ENCODE results near the gene UTP3.
A peak's percentile ranks its signal among the peaks of the same experiment; 100 is the strongest.
"Not testable (repeated sequence)": the region's sequence is repeated elsewhere in the genome, so short reads cannot be mapped to it uniquely, and the experiment has no call there.

UTP3 gene

DNA sequence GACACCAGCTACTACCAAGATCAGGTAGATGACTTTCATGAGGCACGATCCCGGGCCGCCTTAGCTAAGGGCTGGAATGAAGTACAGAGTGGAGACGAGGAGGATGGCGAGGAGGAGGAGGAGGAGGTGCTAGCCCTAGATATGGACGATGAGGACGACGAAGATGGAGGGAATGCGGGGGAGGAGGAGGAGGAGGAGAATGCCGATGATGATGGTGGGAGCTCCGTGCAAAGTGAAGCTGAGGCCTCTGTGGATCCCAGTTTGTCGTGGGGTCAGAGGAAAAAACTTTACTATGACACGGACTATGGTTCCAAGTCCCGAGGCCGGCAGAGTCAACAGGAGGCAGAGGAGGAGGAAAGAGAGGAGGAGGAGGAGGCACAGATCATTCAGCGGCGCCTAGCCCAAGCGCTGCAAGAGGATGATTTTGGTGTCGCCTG lies 481 bp downstream of the UTP3 start:
- DNase-seq: no peak

GRCh38 chr4:70691661-70692060 lies 3.3 kb downstream of the UTP3 start:
- DNase-seq: no peak

GRCh38 chr4:70694633-70695032 lies 6.3 kb downstream of the UTP3 start:
- DNase-seq: not testable (repeated sequence)

DNA sequence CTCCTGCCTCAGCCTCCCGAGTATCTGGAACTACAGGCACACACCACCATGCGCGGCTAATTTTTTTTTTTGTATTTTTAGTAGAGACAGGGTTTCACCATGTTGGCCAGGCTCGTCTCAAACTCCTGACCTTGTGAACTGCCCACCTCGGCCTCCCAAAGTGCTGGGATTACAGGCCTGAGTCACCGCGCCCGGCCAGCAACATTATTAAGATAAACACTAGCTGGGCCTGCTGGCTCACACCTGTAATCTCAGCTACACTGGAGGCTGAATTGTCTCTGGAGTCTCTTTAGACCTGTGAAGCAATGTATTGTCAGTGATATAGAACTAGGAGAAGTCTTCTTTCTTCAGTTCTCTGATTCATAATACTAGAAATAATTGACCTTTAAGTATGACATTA lies 10.1 kb downstream of the UTP3 start:
- DNase-seq: not testable (repeated sequence)

- no peak for DNase-seq
These were observed 12.4 kb downstream of the UTP3 start for GRCh38 chr4:70700712-70701111.

DNA sequence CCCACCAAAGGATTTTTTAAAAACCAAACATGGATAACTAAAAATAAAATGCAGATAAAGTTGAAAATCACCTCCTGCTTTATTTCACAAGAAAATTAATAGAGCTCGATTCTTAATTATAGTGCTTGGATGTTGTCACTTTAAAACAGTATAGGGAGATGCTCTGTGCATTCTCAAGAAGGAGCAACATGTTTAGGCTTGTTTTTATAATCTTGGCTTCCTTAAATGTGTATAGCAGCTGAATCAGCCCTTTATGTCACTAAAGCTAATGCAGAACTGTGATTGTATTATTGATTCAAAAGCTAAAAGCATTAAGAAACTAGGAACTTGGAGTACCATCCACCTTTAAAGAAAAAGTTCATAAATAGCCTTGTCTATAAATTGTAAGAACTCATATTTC lies 12.9 kb downstream of the UTP3 start:
- DNase-seq: no peak

DNA sequence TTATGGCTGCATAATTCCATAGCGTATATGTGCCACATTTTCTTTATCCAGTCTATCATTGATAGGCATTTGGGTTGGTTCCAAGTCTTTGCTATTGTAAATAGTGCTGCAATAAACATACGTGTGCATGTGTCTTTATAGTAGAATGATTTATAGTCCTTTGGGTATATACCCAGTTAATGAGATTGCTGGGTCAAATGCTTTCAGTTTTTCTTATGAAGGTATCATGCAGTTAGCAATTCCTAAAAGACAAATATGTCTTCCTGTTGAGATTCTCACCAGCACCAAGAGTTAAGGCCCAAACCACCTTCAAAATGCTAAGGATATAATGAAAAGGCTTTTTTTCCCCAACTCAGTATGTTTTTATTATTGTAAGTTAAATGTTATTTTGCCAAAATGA lies 14.3 kb downstream of the UTP3 start:
- DNase-seq: not testable (repeated sequence)

DNA sequence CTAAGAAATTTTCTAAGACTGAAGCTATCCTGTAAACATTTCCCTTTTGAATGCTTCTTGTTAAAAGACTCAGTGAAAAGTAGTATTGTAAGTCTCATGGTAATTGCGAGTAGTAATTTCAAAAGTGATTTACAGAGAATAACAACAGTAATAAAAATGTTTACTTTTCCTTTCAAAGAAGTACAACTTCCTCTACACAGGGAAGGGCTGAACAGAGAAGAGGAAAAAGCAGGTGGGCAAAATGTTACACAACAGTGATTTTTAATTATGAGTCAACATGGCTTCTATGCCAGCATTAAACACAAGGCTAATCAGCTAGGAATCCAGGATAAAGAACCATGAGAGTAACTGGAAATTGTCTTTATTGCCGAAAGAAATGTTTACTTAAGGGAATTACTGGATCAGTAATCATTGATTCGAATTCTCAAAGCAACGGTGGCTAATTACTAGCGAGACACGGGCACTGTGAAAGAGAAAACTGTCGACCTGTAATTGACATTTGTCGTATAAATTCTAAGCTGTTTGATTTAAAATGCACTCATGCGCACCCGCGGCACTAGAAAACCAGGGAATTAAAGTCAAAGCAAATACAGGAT lies 15.4 kb downstream of the UTP3 start:
- DNase-seq: no peak

- DNase-seq: peak; percentile 57
These were observed 16.0 kb downstream of the UTP3 start for GRCh38 chr4:70704215-70704930.

GRCh38 chr4:70704931-70705182 lies 16.5 kb downstream of the UTP3 start:
- DNase-seq: no peak

GRCh38 chr4:70705183-70706043 lies 17.1 kb downstream of the UTP3 start:
- peak; percentile 41 for DNase-seq

DNA sequence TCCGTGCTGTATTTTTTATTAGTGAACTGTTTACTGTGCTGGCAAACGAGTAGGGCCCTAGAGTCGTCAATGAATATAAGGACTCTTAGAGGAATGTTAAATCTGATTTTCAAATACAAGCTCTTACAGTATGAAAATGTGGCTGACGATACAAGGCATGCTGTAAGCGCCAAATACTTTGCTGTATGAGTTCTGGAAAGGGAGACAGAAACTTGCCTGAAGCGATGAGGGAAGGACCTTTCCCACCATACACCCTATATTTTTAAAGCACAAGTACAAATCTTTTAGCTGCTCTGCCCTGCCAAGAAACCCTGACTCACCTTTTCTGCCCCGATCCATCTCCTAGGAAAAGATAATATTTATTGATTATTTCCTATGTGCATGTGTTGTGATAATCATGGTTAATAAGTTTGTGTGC lies 17.7 kb downstream of the UTP3 start:
- DNase-seq: no peak

DNA sequence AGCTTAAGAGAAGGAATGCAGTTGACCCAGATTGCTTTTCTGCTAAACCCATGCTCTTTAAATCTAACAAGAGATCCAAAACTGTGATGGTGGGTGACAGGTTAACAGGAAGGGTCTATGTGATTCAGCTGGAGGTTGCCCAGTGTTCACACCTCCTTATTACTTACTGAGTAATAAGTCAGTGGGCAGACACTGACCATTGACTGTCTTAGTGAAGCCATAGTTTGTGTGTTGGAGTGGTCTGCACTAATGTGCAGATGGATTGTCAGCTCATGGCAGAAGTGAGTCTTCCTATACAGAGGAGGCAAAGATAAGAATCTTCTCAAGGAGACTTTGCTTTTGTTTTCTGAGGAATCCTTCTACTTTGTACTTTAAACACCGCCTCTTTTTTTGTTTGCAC lies 18.2 kb downstream of the UTP3 start:
- DNase-seq: no peak

- DNase-seq: no peak
These were observed 21.4 kb downstream of the UTP3 start for GRCh38 chr4:70709611-70710205.

DNA sequence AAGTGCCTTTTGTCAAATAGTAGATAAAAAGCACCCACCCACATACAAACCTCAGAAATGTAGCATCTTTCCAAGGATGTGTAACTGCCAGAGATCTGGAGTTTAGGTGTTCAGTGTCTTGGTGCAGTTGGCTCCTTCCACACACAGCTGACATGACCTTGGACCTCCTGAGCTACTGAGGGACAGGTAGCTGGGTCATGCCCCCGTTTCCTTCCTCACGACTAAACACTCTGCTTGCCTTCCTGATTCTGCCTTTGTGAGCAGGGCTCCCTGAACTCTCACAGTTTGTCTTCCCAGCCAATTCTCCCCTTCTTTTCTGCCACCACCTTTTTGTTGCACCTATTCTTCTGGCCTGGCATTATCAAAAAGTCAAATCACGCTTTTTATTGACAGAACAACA lies 23.3 kb downstream of the UTP3 start:
- no peak for DNase-seq

- no peak for DNase-seq
These were observed 23.8 kb downstream of the UTP3 start for GRCh38 chr4:70712150-70712549.

GRCh38 chr4:70712604-70713452 lies 24.5 kb downstream of the UTP3 start:
- no peak for DNase-seq

DNA sequence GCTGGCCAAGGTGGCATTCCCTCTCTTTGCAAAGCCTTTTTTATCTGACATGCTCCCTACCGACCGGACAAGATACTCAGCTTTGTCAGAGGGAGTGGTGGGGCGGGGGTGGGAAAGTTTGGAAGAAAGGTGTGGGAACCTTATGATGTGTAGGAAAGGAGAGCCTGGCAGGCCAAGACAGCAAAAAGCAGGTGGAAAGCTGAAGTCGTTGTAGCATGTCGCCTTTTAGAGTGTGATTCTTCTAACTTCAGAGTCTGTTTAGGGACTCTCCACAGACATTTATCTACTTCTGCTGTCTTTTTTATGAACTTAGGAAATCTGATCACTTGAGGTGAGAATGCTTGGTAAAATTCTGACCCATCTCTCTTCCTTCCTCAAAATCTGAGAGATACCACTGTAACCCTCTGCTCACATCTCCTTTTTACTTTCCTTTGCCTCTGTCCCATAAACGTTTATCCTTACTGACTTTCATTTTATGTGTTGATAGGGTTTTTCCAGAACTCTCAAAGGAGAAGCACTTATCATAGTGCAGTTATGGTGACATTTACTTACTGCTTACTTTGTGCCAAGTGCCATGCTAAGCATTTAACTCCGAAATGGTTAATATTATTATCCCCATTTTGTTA lies 25.2 kb downstream of the UTP3 start:
- no peak for DNase-seq

DNA sequence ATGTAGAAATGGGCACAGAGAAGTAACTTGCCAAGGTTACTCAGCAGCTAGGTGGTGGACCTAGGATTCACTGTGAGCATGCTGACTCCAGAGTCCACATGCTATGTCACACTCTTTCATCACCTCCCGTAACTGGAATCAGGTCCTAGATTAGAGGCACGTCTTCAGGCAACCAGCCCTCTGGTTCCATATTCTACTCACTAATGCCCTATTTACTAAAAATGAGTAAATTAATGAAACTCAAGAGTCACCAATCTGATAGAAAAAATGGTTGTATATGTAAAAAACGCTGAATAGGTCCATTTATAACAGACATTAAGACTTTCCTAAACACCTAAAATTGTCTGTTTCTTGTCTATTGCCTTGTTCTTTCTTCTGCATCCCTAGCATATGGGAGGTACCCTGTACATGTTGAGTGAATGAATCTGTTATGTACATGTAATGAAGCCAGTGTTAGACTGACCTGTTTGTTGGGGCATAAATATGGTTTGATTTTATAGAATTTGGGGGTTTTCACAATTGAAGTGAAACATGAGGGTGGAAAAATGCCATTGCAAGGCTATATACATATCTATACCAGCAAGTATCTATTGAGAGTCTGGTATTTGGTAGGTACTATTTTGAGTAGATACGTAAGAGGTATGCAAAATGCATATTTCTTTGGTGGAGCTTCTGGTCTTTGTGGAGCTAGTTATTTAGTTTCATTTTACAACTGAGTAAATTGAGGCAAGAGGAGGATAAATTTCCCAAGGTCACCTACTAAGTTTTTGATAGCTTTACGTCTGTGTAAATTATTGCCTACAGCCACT lies 26.0 kb downstream of the UTP3 start:
- no peak for DNase-seq

DNA sequence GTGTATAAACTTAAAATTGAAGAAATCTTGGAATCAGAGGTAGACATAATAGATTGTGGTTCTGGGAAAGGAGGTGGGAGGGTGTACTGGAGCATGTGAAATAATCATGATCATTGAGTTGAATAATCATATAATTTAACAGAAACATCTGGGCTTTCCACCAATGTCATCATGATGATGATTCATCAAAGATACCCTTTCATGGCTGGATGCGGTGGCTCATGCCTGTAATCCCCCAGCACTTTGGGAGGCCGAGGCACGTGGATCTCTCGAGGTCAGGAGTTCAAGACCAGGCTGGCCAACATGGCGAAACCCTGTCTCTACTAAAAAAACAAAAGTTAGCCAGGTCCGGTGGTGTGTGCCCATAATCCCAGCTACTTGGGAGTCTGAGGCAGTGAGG lies 26.8 kb downstream of the UTP3 start:
- no peak for DNase-seq

- no peak for DNase-seq
These were observed 30.7 kb downstream of the UTP3 start for GRCh38 chr4:70718811-70719604.
